H1 (cell line): Measurements from ENCODE around the gene MIPOL1.
"Not testable (repeated sequence)": the region's sequence is repeated elsewhere in the genome, so short reads cannot be mapped to it uniquely, and the experiment has no call there.

ENCODE experiments used
- CTCF ChIP-seq, 3 experiments: IDR thresholded peaks; 1 replicate in 2 of 3; 2 replicates in 1 of 3; pipeline versions ENCODE4 v1.5.1 to v1.6.1; 2011; ENCODE audit warnings: low read length in 3 of 3, mild to moderate bottlenecking in 3 of 3, inconsistent platforms in 2 of 3, low read depth in 1 of 3, moderate library complexity in 1 of 3; ENCODE audit not compliant: insufficient read depth in 1 of 3; ENCODE audit errors: control extremely low read depth in 1 of 3
- SP2 ChIP-seq: IDR thresholded peaks from 2 replicates; pipeline ENCODE4 v1.6.1; 2012; ENCODE audit warnings: mild to moderate bottlenecking, low read length, inconsistent platforms

GRCh38 chr14:37225668-37226067 is 27.9 kb downstream of the MIPOL1 start:
- TF ChIP-seq CTCF (IDR thresholded peaks at IDR 0.05; ENCODE audit: control extremely low read depth in 1 of 3, insufficient read depth in 1 of 3, low read depth in 1 of 3, low read length in 3 of 3); SP2: not testable (repeated sequence)
